Chondrocyte (in vitro differentiated cells): ENCODE measurements around the gene APCDD1L. TPM values are rescaled to one million over a fixed set of nuclear protein-coding genes. Genes with fewer than 3 reads are reported as not detected.

Source experiments
- DNase-seq: peaks from one replicate; pipeline ENCODE4 v3.0.0; 2021; ENCODE audit warnings: mixed read lengths, low spot score
- H3K27ac Mint-ChIP-seq: one replicate; pipeline ENCODE4 v1.8.0; 2021; ENCODE audit warnings: mild to moderate bottlenecking, moderate library complexity, mixed read lengths; ENCODE audit not compliant: unreplicated experiment
- H3K27me3 Mint-ChIP-seq: 2 replicates; pipeline ENCODE4 v1.8.0; 2021; ENCODE audit warnings: low read depth, mixed read lengths
- H3K36me3 Mint-ChIP-seq: 2 replicates; pipeline ENCODE4 v1.8.0; 2021; ENCODE audit warnings: low read depth, mixed read lengths
- H3K4me1 Mint-ChIP-seq: 2 replicates; pipeline ENCODE4 v1.8.0; 2021; ENCODE audit warnings: low read depth, mild to moderate bottlenecking, mixed read lengths
- H3K4me3 Mint-ChIP-seq: one replicate; pipeline ENCODE4 v1.8.0; 2021; ENCODE audit warnings: mild to moderate bottlenecking, moderate library complexity, mixed read lengths; ENCODE audit not compliant: unreplicated experiment
- H3K9me3 Mint-ChIP-seq: 2 replicates; pipeline ENCODE4 v1.8.0; 2021; ENCODE audit warnings: low read depth, mixed read lengths
- CTCF ChIP-seq: fragments of 200-600 bp; sonication (generic); IDR thresholded peaks from 2 replicates; pipeline ENCODE4 v1.5.0; 2021; ENCODE audit warnings: antibody characterized with exemption, mild to moderate bottlenecking, moderate library complexity
- total RNA-seq: library from RNA; stranded (reverse); gene quantifications from 3 replicates; pipeline ENCODE4 v1.2.1, GENCODE V29; 2021

The APCDD1L gene
- total RNA-seq, 1 donor from 2014 or later: 20.7 TPM

- Mint-ChIP-seq H3K4me3 (no peak overlapping the region), H3K36me3 (peaks cover 1% of the 10 kb centered on the region), H3K27me3 (no peaks in the 10 kb centered on the region), H3K27ac (no peak overlapping the region), H3K4me1 (peaks cover 20% of the 10 kb centered on the region), H3K9me3 (no peaks in the 10 kb centered on the region)
- DNase-seq: no peak
- TF ChIP-seq CTCF: no peak
Measured at GRCh38 chr20:58519940-58520712, 4.9 kb upstream of the APCDD1L start.

GRCh38 chr20:58518896-58519593 lies 3.8 kb upstream of the APCDD1L start:
- Mint-ChIP-seq H3K27me3 (no peaks in the 10 kb centered on the region), H3K36me3 (peaks cover 1% of the 10 kb centered on the region), H3K27ac (no peak overlapping the region), H3K9me3 (no peaks in the 10 kb centered on the region), H3K4me1 (peaks cover 23% of the 10 kb centered on the region), H3K4me3 (no peak overlapping the region)
- TF ChIP-seq CTCF: no peak
- no peak for DNase-seq

GRCh38 chr20:58518387-58518786 lies 3.2 kb upstream of the APCDD1L start:
- H3K36me3 Mint-ChIP-seq: peaks cover 1% of the 10 kb centered on the region
- no peak for TF ChIP-seq CTCF
- H3K27me3 Mint-ChIP-seq: no peaks in the 10 kb centered on the region
- no peak overlapping the region for H3K4me3 Mint-ChIP-seq
- H3K27ac Mint-ChIP-seq: no peak overlapping the region
- no peak for DNase-seq
- peaks cover 28% of the 10 kb centered on the region for H3K4me1 Mint-ChIP-seq
- no peaks in the 10 kb centered on the region for H3K9me3 Mint-ChIP-seq

GRCh38 chr20:58514321-58515232 lies 622 bp downstream of the APCDD1L start:
- Mint-ChIP-seq H3K9me3 (no peaks in the 10 kb centered on the region), H3K27ac (peak overlapping the region; percentile 51), H3K4me1 (peaks cover 55% of the 10 kb centered on the region), H3K27me3 (no peaks in the 10 kb centered on the region), H3K4me3 (peak overlapping the region; percentile 76), H3K36me3 (no peaks in the 10 kb centered on the region)
- no peak for TF ChIP-seq CTCF
- no peak for DNase-seq
